ENCODE results near the gene WIPF2.

DNA sequence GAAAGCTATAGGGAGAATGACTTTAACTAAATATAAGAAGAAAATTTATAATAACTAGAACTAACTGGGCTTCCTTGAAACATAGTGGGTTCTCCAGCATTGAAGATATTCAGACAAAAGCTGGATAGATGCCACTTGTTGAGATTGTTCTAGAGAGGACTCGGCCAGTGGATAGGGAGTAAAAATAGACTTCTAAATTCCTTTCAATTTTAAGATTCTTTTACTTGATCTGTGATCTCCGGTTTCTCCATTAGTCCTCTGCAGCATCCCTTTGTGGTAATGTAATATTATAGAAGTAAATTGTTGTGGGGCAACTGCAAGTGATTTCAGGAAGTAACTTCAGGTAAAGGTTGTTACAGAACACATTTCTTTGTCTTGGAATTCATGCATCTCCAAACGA, 79.6 kb downstream of the WIPF2 start:
- TF ChIP-seq, protein P1, sequence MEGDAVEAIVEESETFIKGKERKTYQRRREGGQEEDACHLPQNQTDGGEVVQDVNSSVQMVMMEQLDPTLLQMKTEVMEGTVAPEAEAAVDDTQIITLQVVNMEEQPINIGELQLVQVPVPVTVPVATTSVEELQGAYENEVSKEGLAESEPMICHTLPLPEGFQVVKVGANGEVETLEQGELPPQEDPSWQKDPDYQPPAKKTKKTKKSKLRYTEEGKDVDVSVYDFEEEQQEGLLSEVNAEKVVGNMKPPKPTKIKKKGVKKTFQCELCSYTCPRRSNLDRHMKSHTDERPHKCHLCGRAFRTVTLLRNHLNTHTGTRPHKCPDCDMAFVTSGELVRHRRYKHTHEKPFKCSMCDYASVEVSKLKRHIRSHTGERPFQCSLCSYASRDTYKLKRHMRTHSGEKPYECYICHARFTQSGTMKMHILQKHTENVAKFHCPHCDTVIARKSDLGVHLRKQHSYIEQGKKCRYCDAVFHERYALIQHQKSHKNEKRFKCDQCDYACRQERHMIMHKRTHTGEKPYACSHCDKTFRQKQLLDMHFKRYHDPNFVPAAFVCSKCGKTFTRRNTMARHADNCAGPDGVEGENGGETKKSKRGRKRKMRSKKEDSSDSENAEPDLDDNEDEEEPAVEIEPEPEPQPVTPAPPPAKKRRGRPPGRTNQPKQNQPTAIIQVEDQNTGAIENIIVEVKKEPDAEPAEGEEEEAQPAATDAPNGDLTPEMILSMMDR (IDR thresholded peaks at IDR 0.05; ENCODE audit: extremely low read depth in 1 of 2, insufficient read depth in 1 of 2, low read depth in 1 of 2, low read length in 2 of 2): no peak
- TF ChIP-seq POLR2AphosphoS5 (IDR thresholded peaks at IDR 0.05; ENCODE audit: insufficient read depth, low read depth, low read length): no peak
- TF ChIP-seq POLR2A (IDR thresholded peaks at IDR 0.05; ENCODE audit: low read depth, low read length): no peak
- TF ChIP-seq EZH2 (IDR thresholded peaks at IDR 0.05; ENCODE audit: borderline replicate concordance, low read depth, low read length, severe bottlenecking): no peak
- TF ChIP-seq MAX (IDR thresholded peaks at IDR 0.05; ENCODE audit: insufficient read depth, insufficient read length): no peak
- TF ChIP-seq GATA2 (IDR thresholded peaks at IDR 0.05; ENCODE audit: insufficient read depth, insufficient read length, low read depth, low read length): no peak

Measured in endothelial cell of umbilical vein (primary cell).